ENCODE data around the gene PGF. TPM values are rescaled to one million over a fixed set of nuclear protein-coding genes. Genes with fewer than 3 reads are reported as not detected.

PGF gene
- total and polyA plus RNA-seq, 2 of the 13 experiments (the other 11 are each of a cell fraction or from before 2014, with no cell fraction given), result 10.7 to 27.5 TPM

DNA sequence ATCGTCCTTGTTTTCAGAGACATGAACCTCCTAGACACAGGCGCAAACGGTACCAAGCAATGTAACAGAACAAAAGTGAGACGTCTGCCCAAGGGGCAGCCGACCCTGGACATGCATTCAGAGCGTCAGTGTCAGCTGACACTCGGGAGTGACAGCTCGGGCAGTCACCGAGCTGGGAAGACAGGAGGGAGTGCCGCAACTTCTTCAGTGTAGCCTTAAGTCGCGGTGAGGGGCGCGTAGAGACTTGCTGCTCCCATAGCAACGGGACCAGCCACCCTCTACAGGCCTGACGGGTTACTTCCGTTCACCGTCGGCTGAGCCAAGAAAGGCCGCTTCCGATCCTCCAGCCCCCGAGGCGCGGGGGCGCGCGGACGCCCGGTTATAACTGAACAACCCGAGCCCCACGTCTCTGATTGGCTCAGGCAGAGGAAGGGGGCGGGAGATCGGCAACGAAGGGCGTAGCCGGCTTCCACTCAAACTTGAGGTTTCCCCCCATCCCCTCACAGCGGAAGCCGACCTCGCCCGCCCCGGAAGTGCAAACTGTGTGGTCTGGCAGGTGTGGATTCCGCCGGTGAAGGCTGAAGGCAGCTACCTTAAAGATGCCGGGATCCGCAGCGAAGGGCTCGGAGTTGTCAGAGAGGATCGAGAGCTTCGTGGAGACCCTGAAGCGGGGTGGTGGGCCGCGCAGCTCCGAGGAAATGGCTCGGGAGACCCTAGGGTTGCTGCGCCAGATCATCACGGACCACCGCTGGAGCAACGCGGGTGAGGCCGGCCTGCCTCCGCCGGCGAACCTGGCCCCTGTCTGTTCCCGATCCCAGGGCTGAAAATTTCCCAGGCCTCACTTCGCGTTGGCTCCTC is 47.2 kb upstream of the PGF start, which contains the start of gene EIF2B2:
Gene EIF2B2 (plus strand): TSS at position 530 of the 858 bp plus-strand sequence. CDS start 70 bp downstream, at position 600.
- peaks cover 5% of the 10 kb centered on the region for H3K9me3 ChIP-seq (ENCODE audit: low read length)
- H3K4me2 ChIP-seq (ENCODE audit: low read depth, low read length), result peak within 1 kb of the TSS; percentile 96
- H3K4me1 ChIP-seq (ENCODE audit: insufficient read depth, low read length), result peaks cover 17% of the 10 kb centered on the region
- ATAC-seq (peak; percentile 98), FAIRE-seq (peak; percentile 92), DNase-seq (ENCODE audit: low spot score) (peak; percentile 93)
- H3K4me3 ChIP-seq (replicated peaks in 1 of 3; ENCODE audit: insufficient read depth in 1 of 3, low read depth in 2 of 3, low read length in 3 of 3), result peak within 1 kb of the TSS; percentile 82 to 97 (median 92)
- peak within 1 kb of the TSS; percentile 85 for H3K9ac ChIP-seq (ENCODE audit: insufficient read depth, low read depth, low read length)
- peaks cover 2 to 25% of the 10 kb centered on the region in 2 experiments; a peak in 4 of 5 replicates for H3K36me3 ChIP-seq (replicated peaks in 1 of 2; ENCODE audit: control insufficient read depth in 1 of 2, insufficient read depth in 2 of 2, low read length in 2 of 2)
- H2AFZ ChIP-seq (ENCODE audit: low read length), result peak within 1 kb of the TSS; percentile 99
- peaks cover 14% of the 10 kb centered on the region for H3K79me2 ChIP-seq (ENCODE audit: insufficient read depth, low read length)
- POLR2A ChIA-PET, result interaction anchor here (0.9 to 1.8 kb wide), 6 partner anchors 16 to 80 kb away, joined by 3 to 12 read pairs (median 4); partner anchors contain the start of genes PGF, RPS6KL1 and ZC2HC1C
- WGBS (ENCODE audit: low lambda C conversion rate), result 3% methylated on average over 18 of the region's 66 CpGs
- peak within 1 kb of the TSS; percentile 62 for H3K27ac ChIP-seq (ENCODE audit: extremely low read length, insufficient read depth, low read length)
- no peaks in the 10 kb centered on the region for H4K20me1 ChIP-seq (ENCODE audit: insufficient read depth, low read length)
- CTCF ChIA-PET (ENCODE audit: low intra/inter-chr PET ratio, low total read pairs), result no interaction called here
- intact Hi-C loops (cut with micrococcal nuclease; ENCODE audit: unreplicated experiment) (loop anchor here (2.0 to 10.0 kb wide), 2 partner anchors 48 to 62 kb away; partner anchors contain the start of genes ACYP1, PGF and ZC2HC1C), in situ Hi-C loops (cut with HindIII; ENCODE audit: extremely low pct_ligation_motif_present, low pct_unique_long_range_greater_than_20kb) (loop anchor here (5.0 kb wide), 1 partner anchor 50 kb away; no protein-coding TSS in a partner anchor)
- BruUV-seq (replicated peaks), result no TSS peak
- no peaks in the 10 kb centered on the region; a peak in 1 of 5 replicates for H3K27me3 ChIP-seq (ENCODE audit: control insufficient read depth in 1 of 2, insufficient read depth in 2 of 2, low read length in 2 of 2)
- peak; percentile 78; the same call in 1 of the 2 replicates for TF ChIP-seq ZSCAN12 (CRISPR knock-in tag; IDR thresholded peaks at IDR 0.05)
- peak; percentile 89; the same call in 1 of the 2 replicates for TF ChIP-seq ZNF292 (CRISPR knock-in tag; IDR thresholded peaks at IDR 0.05; ENCODE audit: borderline replicate concordance, low read depth)
- TF ChIP-seq, protein P1, sequence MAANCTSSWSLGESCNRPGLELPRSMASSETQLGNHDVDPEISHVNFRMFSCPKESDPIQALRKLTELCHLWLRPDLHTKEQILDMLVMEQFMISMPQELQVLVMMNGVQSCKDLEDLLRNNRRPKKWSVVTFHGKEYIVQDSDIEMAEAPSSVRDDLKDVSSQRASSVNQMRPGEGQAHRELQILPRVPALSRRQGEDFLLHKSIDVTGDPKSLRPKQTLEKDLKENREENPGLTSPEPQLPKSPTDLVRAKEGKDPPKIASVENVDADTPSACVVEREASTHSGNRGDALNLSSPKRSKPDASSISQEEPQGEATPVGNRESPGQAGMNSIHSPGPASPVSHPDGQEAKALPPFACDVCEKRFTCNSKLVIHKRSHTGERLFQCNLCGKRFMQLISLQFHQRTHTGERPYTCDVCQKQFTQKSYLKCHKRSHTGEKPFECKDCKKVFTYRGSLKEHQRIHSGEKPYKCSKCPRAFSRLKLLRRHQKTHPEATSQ (CRISPR knock-in tag; IDR thresholded peaks at IDR 0.05; ENCODE audit: borderline replicate concordance), result peak; percentile 29; the same call in 1 of the 2 replicates
- TF ChIP-seq, protein P2, sequence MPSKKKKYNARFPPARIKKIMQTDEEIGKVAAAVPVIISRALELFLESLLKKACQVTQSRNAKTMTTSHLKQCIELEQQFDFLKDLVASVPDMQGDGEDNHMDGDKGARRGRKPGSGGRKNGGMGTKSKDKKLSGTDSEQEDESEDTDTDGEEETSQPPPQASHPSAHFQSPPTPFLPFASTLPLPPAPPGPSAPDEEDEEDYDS (CRISPR knock-in tag; IDR thresholded peaks at IDR 0.05), result peak; percentile 89
- peak; percentile 61 for TF ChIP-seq IRF2 (CRISPR knock-in tag; IDR thresholded peaks at IDR 0.05)
- TF ChIP-seq FOXO1 (CRISPR knock-in tag; IDR thresholded peaks at IDR 0.05), result peak; percentile 12; the same call in 1 of the 2 replicates
- no peak for TF ChIP-seq NR1H2 (CRISPR knock-in tag; IDR thresholded peaks at IDR 0.05; ENCODE audit: borderline replicate concordance, low read depth)
- TF ChIP-seq SAP130 (CRISPR knock-in tag; IDR thresholded peaks at IDR 0.05; ENCODE audit: low read depth), result peak; percentile 96
- TF ChIP-seq, protein P3, sequence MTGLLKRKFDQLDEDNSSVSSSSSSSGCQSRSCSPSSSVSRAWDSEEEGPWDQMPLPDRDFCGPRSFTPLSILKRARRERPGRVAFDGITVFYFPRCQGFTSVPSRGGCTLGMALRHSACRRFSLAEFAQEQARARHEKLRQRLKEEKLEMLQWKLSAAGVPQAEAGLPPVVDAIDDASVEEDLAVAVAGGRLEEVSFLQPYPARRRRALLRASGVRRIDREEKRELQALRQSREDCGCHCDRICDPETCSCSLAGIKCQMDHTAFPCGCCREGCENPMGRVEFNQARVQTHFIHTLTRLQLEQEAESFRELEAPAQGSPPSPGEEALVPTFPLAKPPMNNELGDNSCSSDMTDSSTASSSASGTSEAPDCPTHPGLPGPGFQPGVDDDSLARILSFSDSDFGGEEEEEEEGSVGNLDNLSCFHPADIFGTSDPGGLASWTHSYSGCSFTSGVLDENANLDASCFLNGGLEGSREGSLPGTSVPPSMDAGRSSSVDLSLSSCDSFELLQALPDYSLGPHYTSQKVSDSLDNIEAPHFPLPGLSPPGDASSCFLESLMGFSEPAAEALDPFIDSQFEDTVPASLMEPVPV (CRISPR knock-in tag; IDR thresholded peaks at IDR 0.05), result peak; percentile 80; the same call in 1 of the 2 replicates
- 0 out of 2 replicates have a peak, but pooled peaks have one; percentile 33 for TF ChIP-seq TSC22D2 (CRISPR knock-in tag; IDR thresholded peaks at IDR 0.05; ENCODE audit: borderline replicate concordance)
- no peak for TF ChIP-seq ZNF747 (CRISPR knock-in tag; IDR thresholded peaks at IDR 0.05; ENCODE audit: borderline replicate concordance)
- peak; percentile 29 for TF ChIP-seq YY1 (IDR thresholded peaks at IDR 0.05; ENCODE audit: insufficient read depth, insufficient replicate concordance, low read depth, low read length)
- TF ChIP-seq NFYB (CRISPR knock-in tag; IDR thresholded peaks at IDR 0.05), result peak; percentile 99
- 0 out of 2 replicates have a peak, but pooled peaks have one; percentile 36 for TF ChIP-seq TMF1 (CRISPR knock-in tag; IDR thresholded peaks at IDR 0.05; ENCODE audit: low read depth)
- TF ChIP-seq, protein P4, sequence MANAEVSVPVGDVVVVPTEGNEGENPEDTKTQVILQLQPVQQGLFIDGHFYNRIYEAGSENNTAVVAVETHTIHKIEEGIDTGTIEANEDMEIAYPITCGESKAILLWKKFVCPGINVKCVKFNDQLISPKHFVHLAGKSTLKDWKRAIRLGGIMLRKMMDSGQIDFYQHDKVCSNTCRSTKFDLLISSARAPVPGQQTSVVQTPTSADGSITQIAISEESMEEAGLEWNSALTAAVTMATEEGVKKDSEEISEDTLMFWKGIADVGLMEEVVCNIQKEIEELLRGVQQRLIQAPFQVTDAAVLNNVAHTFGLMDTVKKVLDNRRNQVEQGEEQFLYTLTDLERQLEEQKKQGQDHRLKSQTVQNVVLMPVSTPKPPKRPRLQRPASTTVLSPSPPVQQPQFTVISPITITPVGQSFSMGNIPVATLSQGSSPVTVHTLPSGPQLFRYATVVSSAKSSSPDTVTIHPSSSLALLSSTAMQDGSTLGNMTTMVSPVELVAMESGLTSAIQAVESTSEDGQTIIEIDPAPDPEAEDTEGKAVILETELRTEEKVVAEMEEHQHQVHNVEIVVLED (CRISPR knock-in tag; IDR thresholded peaks at IDR 0.05; ENCODE audit: borderline replicate concordance), result peak; percentile 39; the same call in 1 of the 2 replicates
- no peak; the same call in 1 of the 2 replicates for TF ChIP-seq ZFP36L2 (CRISPR knock-in tag; IDR thresholded peaks at IDR 0.05)
- 0 out of 2 replicates have a peak, but pooled peaks have one; percentile 29 for TF ChIP-seq ZBTB7A (CRISPR knock-in tag; IDR thresholded peaks at IDR 0.05)
